Central memory CD4-positive, alpha-beta T cell (primary cell): ENCODE results near the gene MRPS18C.
A peak's percentile ranks its signal among the peaks of the same experiment; 100 is the strongest.
"Not testable (repeated sequence)": the region's sequence is repeated elsewhere in the genome, so short reads cannot be mapped to it uniquely, and the experiment has no call there.

ENCODE experiments used
- DNase-seq: peaks from one replicate; pipeline ENCODE4 v3.0.0; 2022
- total RNA-seq, 3 experiments: gene quantifications; one replicate each; lab custom pipeline; 2026; lab: John Stamatoyannopoulos, UW

MRPS18C gene
- total RNA-seq: 17.6 to 52.8 (median 21.9) reads per million in 3 experiments

DNA sequence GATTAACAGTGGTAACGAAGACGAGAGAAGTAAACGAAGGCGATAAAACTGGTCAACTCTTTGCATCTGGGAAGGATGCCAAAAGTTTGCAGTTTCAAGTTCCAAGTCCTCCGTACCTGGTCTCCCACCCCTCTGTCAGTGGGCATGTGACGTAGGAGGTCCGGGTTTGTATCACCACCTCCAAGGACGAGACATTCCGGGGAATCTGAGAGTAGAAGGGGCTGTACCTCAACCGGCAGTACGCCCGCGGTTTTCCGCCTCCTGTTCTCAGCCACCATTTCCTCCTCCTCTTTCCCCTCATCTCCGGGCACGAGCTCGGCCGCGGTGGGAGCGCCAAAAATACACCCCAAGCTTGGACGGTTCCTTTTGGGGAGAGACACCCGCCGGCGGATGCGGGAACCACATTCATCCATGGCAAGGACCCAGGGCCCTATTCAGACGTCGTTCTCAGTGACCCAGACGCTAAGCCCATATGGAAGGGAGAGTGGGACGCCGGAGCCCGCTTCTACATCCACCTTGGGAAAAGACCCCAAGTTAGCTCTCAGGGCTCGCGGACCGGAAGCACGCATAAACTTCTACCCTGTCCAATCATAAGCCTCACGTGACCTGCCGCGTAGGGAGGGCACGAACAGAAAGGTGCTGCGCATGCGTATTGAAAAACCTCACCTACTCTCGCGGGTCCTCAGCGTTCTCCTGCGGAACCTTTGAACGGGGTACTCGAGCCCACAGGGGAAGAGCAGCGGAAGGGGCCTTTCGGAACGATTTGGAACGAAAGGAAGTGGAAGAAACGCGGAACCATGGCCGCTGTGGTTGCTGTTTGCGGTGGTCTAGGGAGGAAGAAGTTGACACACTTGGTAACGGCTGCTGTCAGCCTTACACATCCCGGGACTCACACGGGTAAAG lies at the start of gene MRPS18C, which contains the start of gene HELQ:
Gene MRPS18C, plus strand, starts transcription at position 778 of the 903 bp plus-strand sequence. Its CDS starts 20 bp downstream, at position 798.
Gene HELQ, minus strand, starts transcription at position 543 of the 903 bp plus-strand sequence. Its CDS starts 130 bp downstream, at position 413.
- peak; percentile 97 for DNase-seq

DNA sequence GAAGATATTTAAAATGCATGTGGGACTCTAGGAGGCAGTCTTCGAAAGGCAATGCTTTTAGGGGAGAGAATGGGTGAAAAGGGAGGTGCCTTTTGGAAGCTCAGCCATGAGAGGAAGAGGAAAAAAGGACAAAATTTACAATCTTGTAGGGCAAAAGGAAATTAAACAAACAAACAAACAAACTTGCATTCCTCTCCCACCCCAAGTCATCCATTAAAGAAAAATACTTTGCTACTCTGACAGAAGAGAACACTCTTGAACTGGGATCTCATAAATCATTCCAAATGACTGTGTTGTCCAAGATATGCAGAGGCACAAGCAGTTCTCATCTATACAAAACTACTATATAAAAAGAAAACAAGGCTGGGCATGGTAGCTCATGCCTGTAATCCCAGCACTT lies 47.0 kb upstream of the MRPS18C start:
- DNase-seq: no peak

DNA sequence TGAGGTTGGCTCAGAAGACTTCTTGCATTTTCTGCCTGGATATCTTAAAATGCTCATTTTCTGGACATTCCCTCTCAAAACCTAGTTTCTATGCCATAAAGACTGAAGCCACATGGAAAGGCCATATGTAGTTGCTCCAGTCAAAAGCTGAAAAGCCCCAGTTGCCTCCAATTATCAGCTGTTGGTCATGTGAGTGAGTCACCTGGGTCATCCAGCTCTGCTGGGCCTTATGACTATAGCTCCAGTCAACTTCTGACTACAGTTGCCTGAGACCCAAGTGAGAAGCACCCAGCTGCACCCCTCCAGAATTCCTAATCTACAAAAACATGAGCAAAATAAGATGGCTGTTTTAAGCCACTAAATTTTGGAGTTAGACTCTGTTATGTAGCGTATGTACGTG lies 42.2 kb upstream of the MRPS18C start:
- DNase-seq: no peak

- DNase-seq: no peak
These were observed 38.3 kb upstream of the MRPS18C start for GRCh38 chr4:83417566-83417965.

DNA sequence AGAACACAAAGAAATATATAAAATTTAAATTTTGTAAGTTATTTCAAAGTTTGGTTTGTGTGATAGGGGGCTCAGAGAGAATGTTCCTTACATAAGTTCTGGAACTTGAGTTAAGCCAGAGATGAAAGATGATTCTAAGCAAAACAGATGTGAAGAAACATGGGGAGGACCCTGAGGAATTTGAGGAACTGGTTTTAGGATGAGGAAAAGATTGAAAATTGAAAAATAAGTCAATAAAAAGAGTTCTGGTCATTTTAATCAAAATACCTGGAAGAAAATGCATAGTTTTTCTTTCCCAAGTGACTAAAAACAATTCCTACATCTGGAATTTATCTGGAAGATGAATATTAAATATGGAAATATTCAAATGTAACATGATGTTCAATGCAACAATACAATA lies 37.6 kb upstream of the MRPS18C start:
- DNase-seq: no peak

DNA sequence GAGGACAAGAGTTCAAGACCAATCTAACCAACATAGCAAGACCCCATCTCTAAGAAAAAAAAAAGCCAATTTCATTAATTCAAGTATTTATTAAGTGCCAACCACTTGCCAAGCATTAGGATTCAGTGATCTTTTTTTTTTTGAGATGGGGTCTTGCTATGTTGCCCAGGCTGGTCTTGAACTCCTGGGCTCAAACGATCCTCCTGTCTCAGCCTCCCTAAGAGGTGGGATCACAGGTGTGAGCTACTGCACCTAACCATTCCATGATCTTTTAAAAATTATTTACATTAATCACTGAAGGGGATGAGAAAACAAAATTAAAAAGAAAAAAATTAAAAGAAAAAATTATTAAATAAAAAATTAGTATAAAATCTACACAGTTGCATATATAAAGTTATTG lies 24.7 kb upstream of the MRPS18C start:
- no peak for DNase-seq

DNA sequence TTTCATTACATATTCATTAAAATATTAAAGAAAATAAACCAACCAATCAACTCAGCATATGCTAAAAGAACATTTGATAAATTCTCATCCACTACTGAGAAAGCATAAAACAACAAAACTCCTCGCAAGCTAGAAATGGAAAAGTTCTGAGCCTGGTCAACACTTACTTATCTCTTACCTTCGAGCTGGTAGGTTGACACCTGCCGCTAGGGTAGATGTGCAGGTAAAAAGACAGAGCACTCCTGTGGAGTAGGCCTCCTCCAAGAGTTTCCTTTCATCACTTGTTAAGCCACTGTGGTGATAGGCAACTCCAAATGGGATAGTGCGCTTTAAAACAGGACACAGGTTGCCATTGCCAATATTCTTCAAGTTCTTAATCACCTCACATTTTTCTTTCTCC lies 19.2 kb upstream of the MRPS18C start:
- DNase-seq: no peak

- no peak for DNase-seq
These were observed 17.1 kb upstream of the MRPS18C start for GRCh38 chr4:83438719-83439118.

- no peak for DNase-seq
These were observed 15.6 kb upstream of the MRPS18C start for GRCh38 chr4:83440148-83440814.

- no peak for DNase-seq
These were observed 15.0 kb upstream of the MRPS18C start for GRCh38 chr4:83440899-83441298.

DNA sequence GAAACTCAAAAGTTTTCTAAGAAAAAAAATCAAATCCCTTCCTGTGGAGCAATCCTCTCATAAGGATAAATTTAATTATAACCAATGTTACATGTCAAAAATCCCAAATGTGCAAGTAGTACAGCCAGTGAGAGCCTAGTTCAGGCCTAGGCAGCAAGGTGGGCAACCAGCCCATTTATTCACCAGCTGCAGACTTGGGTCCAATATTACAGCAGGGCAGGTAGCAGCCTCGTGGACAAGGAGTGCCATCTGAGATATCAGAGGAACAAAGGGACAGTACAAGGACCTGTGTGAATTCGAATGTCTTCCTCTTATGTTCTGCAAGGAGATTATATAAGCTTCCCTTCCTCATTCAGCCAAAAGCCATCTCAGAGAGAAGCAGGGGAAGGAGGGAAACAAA lies 6.8 kb upstream of the MRPS18C start:
- no peak for DNase-seq

GRCh38 chr4:83454686-83455085 lies 1.2 kb upstream of the MRPS18C start:
- DNase-seq: no peak

DNA sequence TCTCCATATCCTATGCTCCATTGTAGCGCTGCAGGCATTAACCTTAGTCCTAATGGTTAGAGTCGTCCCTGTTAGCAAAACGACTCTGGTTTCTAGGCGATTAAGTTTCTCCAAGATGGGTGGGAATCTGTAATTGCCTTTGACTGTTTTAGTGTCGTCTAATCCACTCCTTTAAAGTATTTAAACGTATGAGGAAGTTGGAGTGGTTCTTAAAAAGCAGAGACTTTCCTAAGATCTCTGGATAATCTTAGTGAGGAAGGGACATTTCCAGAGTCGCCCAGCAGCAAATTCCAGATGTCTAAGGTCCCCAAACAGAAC lies 285 bp downstream of the MRPS18C start:
- no peak for DNase-seq

GRCh38 chr4:83473423-83473822 lies 17.6 kb downstream of the MRPS18C start:
- DNase-seq: no peak

GRCh38 chr4:83473966-83474365 lies 18.1 kb downstream of the MRPS18C start:
- DNase-seq: no peak

GRCh38 chr4:83484500-83485461 lies 28.9 kb downstream of the MRPS18C start, which contains the start of gene ABRAXAS1:
ABRAXAS1 (minus strand) TSS chr4:83485100; CDS start chr4:83485072, 28 bp downstream.
- peak; percentile 93 for DNase-seq

GRCh38 chr4:83486457-83487129 lies 30.7 kb downstream of the MRPS18C start:
- no peak for DNase-seq

DNA sequence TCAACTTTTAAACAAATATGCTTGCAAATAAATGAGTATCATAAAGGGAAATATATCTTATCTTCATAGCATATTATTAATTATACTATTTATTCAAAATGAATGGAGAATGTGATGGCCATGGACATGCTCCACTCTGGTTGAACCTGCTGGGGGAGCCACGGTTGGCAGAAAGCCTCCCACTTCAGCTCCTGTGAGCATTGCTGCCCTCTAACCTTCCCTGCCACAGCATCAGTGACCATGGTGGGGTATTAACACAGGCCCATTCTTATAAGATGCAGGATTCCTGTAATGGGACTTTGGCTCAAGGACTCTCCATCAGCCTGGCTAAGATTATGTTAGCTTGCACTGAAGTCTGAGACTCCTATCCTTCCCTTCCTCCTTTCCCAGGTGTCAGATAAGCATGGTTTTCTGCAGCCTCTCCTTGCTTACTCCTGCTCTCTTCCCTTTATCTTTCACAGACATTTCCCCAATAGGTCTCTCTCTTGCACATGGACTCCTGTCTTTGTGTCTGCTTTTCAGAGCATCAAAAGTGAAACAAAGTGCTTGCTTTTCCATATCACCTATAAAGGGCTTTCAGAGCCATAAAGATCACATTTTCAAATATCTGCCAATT lies 34.0 kb downstream of the MRPS18C start:
- no peak for DNase-seq

GRCh38 chr4:83490876-83491450 lies 35.1 kb downstream of the MRPS18C start:
- DNase-seq: peak; percentile 37

DNA sequence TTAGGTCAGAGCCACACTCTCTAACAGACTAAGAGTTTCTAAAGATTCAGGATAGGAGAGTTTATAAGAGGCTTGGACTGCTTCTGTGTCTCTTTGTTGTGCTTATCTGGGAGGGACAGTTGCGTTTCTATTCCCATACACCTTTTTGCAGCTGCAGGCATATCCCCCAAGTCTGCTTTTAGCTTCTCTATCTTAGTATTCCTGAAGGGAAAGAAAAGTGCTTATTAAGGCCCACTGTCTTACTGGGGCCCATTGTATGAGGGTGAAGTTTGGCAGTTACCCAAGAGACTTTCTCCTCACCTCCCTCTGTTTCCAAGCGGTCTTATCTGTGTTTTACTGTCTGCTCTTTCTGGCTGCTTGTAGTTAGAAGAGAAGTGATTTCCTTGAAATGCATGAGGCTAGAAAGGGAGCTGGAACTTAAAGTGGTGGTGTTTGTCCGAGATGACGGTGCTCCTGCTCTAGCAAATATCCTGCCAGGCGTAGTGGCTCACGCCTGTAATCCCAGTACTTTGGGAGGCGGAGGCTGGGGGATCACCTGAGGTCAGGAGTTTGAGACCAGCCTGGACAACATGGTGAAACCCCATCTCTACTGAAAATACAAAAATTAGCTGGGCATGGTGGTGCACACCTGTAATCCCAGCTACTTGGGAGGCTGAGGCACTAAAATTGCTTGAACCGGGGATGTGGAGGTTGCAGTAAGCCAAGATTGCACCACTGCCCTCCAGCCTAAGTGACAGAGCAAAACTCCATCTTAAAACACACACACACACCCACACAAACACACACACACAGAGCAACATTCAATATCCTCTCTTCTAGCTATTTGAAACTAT lies 40.4 kb downstream of the MRPS18C start:
- not testable (repeated sequence) for DNase-seq
